Memory B cell (primary cell): ENCODE results near the gene DENND2D.
A peak's percentile ranks its signal among the peaks of the same experiment; 100 is the strongest.

ENCODE experiments used
- ATAC-seq: fragments of 150-1000 bp; cut with Tn5 transposase; 2 replicates; pipeline ENCODE4 v1.10.0; 2021; ENCODE audit warnings: low read depth, mild to moderate bottlenecking, moderate library complexity
- DNase-seq, 2 donors: peaks; one replicate each; pipeline ENCODE4 v3.0.0; 2022; ENCODE audit warnings: low spot score in 2 of 2
- H3K27ac Mint-ChIP-seq: one replicate; pipeline ENCODE4 v1.8.0; 2022; ENCODE audit warnings: mild to moderate bottlenecking, moderate library complexity, mixed read lengths
- H3K27me3 Mint-ChIP-seq: one replicate; pipeline ENCODE4 v1.8.0; 2022; ENCODE audit warnings: mixed read lengths
- H3K36me3 Mint-ChIP-seq: one replicate; pipeline ENCODE4 v1.8.0; 2022; ENCODE audit warnings: mild to moderate bottlenecking, mixed read lengths
- H3K4me1 Mint-ChIP-seq: one replicate; pipeline ENCODE4 v1.8.0; 2022; ENCODE audit warnings: mixed read lengths
- H3K4me3 Mint-ChIP-seq: one replicate; pipeline ENCODE4 v1.8.0; 2022; ENCODE audit warnings: mild to moderate bottlenecking, moderate library complexity, mixed read lengths
- H3K9me3 Mint-ChIP-seq: one replicate; pipeline ENCODE4 v1.8.0; 2022; ENCODE audit warnings: mixed read lengths

The DENND2D gene, protein sequence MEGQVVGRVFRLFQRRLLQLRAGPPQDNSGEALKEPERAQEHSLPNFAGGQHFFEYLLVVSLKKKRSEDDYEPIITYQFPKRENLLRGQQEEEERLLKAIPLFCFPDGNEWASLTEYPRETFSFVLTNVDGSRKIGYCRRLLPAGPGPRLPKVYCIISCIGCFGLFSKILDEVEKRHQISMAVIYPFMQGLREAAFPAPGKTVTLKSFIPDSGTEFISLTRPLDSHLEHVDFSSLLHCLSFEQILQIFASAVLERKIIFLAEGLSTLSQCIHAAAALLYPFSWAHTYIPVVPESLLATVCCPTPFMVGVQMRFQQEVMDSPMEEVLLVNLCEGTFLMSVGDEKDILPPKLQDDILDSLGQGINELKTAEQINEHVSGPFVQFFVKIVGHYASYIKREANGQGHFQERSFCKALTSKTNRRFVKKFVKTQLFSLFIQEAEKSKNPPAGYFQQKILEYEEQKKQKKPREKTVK

DNA sequence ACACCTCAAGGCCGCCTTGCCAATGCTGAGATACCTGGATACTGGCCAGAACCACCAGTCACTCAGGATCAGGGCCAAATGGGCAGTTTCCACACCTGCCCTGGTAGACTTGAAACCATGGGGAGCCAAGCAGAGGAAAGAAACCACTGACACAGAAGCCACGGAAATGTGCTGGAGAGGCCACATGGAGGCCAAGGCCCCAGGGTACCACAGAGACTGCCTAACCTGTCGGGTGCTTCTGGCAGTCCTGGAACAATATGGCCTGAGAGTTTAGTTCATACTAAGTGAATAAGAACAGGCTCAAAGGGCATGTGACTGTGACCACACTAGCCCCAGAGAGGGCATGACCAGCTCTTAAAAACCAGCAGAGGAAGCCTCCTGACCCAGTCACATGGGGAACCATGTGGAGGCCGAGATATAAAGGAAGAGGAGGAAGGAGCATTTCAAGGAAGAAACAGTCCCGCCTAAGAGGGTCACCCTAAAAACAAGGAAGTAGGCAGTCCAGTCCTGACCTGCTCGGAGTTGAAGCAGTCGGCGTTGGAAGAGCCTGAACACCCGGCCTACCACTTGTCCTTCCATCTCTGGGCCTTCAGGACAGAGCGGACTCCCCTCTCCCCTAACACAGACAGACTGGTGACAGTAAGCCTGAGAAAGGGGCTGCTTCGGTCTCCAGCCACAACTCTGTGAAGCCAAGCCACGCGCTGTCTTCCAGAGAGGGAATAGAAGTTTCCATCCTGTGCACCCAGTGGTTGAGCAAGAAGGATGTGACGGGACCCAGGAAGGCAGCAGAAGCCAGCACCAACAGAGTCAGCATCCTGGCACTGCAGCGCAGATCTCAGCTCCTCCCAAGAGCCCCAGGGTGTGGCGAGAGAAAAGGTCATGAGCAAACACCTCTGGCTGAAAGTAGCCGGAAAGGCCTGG is at the start of gene DENND2D:
DENND2D (minus strand) TSS at position 766 of the 921 bp plus-strand sequence; CDS start at position 579, 187 bp downstream.
- ATAC-seq (no peak), DNase-seq (no peak)
- Mint-ChIP-seq H3K27me3 (no peaks in the 10 kb centered on the region), H3K4me3 (peak within 1 kb of the TSS; percentile 82), H3K27ac (peak within 1 kb of the TSS; percentile 87), H3K4me1 (peaks cover 58% of the 10 kb centered on the region), H3K9me3 (no peaks in the 10 kb centered on the region), H3K36me3 (peaks cover 21% of the 10 kb centered on the region)

DNA sequence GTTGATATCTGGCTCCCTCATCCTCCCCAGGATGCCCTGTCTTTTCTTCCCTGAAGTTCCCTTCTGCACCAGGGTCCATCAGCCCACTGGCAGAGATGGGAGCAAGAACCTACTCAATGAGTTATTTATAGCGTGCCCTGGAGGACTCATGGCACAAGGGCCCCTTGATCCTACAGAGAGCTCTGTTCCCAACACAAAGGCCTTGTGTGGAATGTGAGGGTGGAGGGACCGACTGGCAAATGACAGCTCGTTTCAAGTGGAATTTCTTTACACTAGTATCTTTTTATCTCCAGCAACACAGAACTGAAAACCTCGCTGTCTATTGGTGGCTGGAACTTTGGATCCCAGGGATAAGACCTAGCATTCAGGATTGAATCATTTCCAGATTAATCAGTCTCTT is 49.5 kb upstream of the DENND2D start:
- DNase-seq (no peak), ATAC-seq (no peak)
- Mint-ChIP-seq H3K9me3 (no peaks in the 10 kb centered on the region), H3K27ac (no peak overlapping the region), H3K36me3 (no peaks in the 10 kb centered on the region), H3K4me1 (no peaks in the 10 kb centered on the region), H3K27me3 (no peaks in the 10 kb centered on the region), H3K4me3 (no peak overlapping the region)

DNA sequence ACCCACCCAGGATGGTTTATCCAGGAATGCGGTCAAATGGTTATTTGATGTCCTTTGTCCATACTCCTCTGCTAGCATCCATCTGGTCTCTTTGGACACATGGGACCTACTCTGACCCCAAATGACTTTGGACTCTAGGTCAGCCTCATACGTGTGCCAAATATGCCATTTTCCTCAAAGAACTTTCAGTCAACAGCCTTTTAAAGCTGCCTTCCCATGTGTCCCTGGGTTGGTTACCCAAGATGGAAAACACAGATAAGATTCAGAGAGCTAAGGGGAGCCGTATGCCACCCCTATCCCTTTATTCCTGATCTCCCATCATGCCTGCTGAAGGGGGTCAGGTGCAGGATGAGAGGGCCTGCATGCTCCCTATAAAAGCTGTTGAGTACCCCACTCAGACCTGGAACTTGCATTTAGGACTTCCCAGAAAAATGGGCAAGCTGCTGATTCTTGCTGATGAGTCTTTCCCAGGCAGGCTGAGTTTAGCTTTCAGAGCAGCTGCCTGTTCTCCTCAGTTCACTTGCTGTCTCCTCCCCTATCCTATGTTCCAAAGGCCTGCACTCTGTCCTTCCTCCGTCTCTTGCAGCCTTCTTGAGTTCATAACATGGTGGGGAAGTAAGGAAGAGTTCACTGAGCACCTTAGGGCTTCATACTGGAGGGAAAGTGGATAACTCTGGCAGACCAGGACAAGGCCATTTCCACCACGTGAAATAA is 46.8 kb upstream of the DENND2D start:
- Mint-ChIP-seq H3K4me3 (no peak overlapping the region), H3K27ac (no peak overlapping the region)

DNA sequence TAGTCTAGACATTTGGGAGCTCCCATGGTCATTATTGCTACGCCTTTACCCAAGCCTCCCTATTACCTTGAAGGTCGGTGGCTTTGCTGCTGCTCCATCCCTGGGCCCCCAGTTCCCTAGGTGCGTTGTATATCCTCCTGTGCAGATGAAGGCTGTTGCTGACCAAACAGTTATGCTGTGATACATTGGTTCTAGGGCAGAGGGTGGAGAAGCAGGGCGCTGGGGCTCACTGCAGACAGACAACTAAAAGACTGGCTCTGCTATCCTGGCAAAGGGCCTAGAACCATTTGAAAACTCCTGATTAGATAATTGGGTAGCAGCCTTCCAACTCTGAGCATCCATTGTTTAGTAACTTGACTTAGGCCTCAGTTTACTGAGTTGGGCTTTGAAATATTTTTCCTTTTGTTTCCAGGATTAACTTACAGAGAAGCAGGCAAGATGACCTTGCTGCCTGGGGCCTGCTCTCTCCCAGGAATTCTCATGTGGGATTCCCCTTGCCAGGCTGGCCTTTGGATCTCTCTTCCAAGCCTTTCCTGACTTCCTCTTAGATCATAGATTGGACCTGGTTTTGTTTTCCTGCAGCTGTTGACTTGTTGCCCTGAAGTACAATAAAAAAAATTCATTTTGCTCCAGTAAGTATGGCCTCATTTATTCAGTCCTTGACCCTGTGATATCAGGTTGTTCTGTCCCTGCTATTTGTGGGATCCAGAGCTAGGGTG is 42.5 kb upstream of the DENND2D start:
- Mint-ChIP-seq H3K9me3 (no peaks in the 10 kb centered on the region), H3K27me3 (no peaks in the 10 kb centered on the region), H3K27ac (no peak overlapping the region), H3K36me3 (peaks cover 30% of the 10 kb centered on the region), H3K4me1 (no peaks in the 10 kb centered on the region), H3K4me3 (no peak overlapping the region)
- ATAC-seq (no peak), DNase-seq (no peak)

More for the DNA sequence above, 46.8 kb upstream of the DENND2D start:
- no peak for DNase-seq
- ATAC-seq = no peak
- Mint-ChIP-seq H3K27me3 (no peaks in the 10 kb centered on the region), H3K36me3 (peaks cover 11% of the 10 kb centered on the region), H3K4me1 (no peaks in the 10 kb centered on the region), H3K9me3 (no peaks in the 10 kb centered on the region)

DNA sequence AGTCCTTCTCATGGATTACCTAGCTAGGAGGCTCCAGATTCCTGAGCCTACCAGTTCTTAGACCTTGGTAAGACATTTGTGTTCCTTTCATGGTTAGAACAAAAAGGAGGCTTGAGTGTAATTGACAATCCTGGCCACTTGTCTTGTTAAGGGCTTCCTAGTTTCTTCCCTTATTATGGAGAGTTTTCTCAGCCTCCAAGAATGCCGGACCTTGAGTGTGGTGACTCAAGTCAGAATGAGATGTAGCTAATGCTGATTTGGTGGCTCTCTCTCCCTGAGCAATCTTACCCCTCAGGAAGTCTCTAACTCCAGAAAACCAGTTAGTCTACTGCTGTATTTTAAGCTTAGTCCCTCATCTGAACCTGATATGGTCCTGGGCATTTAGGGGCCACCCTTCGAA is 41.4 kb upstream of the DENND2D start:
- no peak overlapping the region for H3K4me3 Mint-ChIP-seq
- DNase-seq (no peak), ATAC-seq (no peak)
- peaks cover 30% of the 10 kb centered on the region for H3K36me3 Mint-ChIP-seq
- H3K27ac Mint-ChIP-seq = peak overlapping the region; percentile 6
- no peaks in the 10 kb centered on the region for H3K9me3 Mint-ChIP-seq
- H3K4me1 Mint-ChIP-seq = no peaks in the 10 kb centered on the region
- no peaks in the 10 kb centered on the region for H3K27me3 Mint-ChIP-seq

DNA sequence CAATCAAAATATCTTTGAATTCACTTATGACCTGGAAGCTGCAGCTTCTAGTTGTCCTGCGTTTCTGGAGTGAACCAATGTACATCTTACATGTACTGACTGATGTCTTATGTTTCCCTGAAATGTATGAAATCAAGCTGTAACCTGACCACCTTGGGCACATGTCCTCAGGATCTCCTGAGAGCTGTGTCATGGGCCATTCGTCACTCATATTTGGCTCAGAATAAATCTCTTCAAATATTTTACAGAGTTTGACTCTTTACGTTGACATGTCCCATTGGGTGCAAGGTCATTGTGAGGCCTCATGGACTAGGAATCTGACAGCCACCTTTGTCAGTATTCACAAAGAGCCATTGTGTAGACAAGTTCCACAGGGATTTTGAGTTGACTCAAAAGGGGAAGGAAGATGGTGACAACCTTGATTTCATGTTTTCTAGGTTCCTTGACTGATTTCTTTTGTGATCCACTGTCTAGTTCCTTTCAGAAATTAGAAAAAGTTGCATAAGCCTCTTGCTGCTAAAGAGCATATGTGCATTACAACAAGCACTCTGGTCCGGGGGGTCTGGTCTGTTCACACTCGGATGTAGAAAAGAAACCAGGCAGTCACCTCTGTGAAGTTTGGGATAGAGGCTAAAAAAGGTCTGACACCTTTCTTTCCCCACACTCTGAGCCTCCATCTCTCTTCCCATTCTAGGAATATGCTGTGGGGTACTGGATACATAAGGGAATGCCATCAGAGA is 37.8 kb upstream of the DENND2D start:
- ATAC-seq = no peak
- DNase-seq = no peak
- Mint-ChIP-seq H3K4me1 (no peaks in the 10 kb centered on the region), H3K36me3 (peaks cover 30% of the 10 kb centered on the region), H3K27ac (peak overlapping the region; percentile 53), H3K27me3 (no peaks in the 10 kb centered on the region), H3K4me3 (no peak overlapping the region), H3K9me3 (no peaks in the 10 kb centered on the region)

DNA sequence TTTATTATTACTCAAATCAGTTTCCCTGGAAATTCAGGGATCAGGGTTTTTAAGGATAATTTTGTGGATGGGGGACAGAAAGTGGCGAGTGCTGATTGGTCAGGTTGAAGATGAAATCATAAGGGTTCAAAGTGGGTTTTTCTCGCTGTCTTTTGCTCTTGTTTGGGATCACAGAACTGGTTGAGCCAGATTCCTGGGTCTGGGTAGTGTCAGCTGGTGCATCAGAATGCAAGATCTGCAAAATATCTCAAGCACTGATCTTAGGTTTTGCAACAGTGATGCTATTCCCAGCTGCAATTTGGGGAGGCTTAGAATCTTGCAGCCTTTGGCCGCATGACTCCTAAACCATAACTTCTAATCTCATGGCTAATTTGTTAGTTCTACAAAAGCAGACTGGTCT is 36.4 kb upstream of the DENND2D start:
- DNase-seq (no peak), ATAC-seq (no peak)
- no peak overlapping the region for H3K27ac Mint-ChIP-seq
- peaks cover 26% of the 10 kb centered on the region for H3K36me3 Mint-ChIP-seq
- peaks cover 5% of the 10 kb centered on the region for H3K4me1 Mint-ChIP-seq
- H3K4me3 Mint-ChIP-seq = no peak overlapping the region
- H3K9me3 Mint-ChIP-seq = no peaks in the 10 kb centered on the region
- H3K27me3 Mint-ChIP-seq = no peaks in the 10 kb centered on the region

DNA sequence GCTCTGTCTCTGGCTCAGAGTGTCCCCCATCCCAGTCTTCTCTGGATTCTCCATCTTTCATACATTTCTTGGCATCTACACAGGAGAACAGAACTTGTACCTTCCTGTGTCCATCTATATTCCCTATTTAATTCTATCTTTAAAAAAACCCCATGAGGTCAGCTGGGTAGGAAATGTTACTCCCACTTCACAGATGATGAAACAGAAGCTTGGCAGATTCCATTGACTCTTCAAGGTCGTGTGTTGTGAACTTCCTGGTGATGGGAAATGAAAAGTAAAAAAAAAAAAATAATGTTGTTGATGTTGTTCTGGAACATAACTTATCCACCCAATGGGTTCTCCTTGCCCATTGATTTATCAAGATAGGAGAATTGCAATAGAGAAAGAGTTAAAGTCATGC is 35.9 kb upstream of the DENND2D start:
- Mint-ChIP-seq H3K27ac (no peak overlapping the region), H3K4me1 (peaks cover 5% of the 10 kb centered on the region), H3K9me3 (no peaks in the 10 kb centered on the region), H3K27me3 (no peaks in the 10 kb centered on the region), H3K4me3 (no peak overlapping the region), H3K36me3 (peaks cover 25% of the 10 kb centered on the region)
- ATAC-seq = no peak
- DNase-seq = no peak

DNA sequence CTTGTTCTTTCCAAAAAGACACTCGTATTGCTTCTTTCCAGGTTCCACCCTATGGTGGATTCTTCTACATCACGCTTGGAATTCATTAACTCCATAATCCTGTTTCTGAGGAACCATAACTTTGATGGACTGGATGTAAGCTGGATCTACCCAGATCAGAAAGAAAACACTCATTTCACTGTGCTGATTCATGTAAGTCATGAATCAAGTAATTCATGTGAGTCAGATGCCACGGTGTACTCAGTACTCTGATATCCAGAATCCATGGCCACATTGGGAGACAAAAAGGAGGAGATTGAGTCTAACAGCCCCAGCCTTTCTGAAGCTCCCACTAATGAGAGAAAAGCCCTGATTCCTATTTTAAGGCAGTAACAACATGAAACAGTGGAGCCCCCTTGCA is 34.4 kb upstream of the DENND2D start:
- Mint-ChIP-seq H3K4me1 (peaks cover 16% of the 10 kb centered on the region), H3K27ac (no peak overlapping the region), H3K36me3 (peaks cover 21% of the 10 kb centered on the region), H3K9me3 (peaks cover 2% of the 10 kb centered on the region), H3K27me3 (no peaks in the 10 kb centered on the region), H3K4me3 (no peak overlapping the region)
- ATAC-seq (no peak), DNase-seq (no peak)

DNA sequence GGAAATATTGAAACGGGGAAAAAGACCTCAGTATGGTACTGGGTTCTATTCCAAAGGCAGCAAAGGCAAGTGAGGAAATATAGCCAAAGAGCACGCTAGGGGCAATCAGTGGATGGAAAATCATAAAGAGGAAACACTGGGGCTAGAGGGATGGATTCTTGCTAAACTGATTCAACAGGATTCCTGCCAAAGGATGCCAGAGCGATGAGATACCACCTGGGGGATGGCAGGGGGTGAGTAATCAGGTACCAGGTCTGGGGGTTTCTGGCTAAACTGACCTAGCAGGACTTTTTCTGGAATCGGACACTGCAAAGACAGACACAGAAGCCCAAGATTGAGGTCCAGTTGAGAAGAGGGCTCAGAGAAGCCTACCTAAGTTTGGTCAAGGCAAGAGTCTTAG is 33.8 kb upstream of the DENND2D start:
- Mint-ChIP-seq H3K9me3 (peaks cover 3% of the 10 kb centered on the region), H3K4me3 (no peak overlapping the region), H3K27me3 (no peaks in the 10 kb centered on the region), H3K27ac (no peak overlapping the region), H3K36me3 (peaks cover 18% of the 10 kb centered on the region), H3K4me1 (peaks cover 18% of the 10 kb centered on the region)
- DNase-seq (no peak), ATAC-seq (no peak)

DNA sequence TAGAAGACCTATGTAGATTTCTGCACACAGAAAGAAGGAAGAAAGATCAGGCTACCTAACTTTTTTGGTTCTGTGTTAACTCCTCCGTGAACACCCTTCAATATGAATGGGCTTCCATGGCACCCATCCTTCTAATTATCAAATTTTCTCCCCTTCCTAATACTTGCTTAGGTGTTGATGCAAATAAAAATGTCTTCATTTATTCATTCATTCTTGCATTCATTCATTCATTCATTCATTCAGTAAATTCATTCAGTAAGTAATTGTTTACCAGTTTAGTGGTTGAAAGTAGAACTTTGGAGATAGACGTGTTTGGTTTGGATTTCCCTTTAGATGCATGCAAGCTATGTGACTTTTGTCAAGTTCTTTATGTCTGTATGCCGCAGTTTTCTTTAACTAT is 31.7 kb upstream of the DENND2D start:
- Mint-ChIP-seq H3K4me1 (peaks cover 25% of the 10 kb centered on the region), H3K27ac (no peak overlapping the region), H3K9me3 (peaks cover 3% of the 10 kb centered on the region), H3K4me3 (no peak overlapping the region), H3K36me3 (peaks cover 12% of the 10 kb centered on the region), H3K27me3 (no peaks in the 10 kb centered on the region)
- no peak for ATAC-seq
- no peak for DNase-seq

DNA sequence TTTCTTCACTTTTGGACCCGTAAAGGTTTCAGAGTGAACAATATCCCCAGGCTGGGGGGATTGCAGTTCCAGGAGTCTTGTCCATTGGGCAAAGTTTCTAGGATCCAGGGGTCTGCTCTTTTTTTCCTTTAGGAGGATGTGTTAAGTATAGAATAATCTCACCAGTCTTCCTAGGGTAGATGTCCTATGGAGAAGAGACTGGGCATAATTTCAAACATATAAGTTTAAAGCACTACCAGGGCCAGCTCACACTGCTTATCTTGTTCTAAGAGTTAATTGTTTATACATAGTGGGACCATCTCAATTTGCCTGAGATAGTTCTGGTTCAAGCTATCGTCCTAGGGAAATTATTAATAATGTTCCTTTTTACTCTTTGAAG is 28.3 kb upstream of the DENND2D start:
- ATAC-seq (no peak), DNase-seq (no peak)
- Mint-ChIP-seq H3K36me3 (peaks cover 5% of the 10 kb centered on the region), H3K4me3 (no peak overlapping the region), H3K27ac (no peak overlapping the region), H3K4me1 (peaks cover 44% of the 10 kb centered on the region), H3K27me3 (no peaks in the 10 kb centered on the region), H3K9me3 (peaks cover 3% of the 10 kb centered on the region)
